Measurements from ENCODE around the gene CASKIN2.

- TF ChIP-seq MAX (IDR thresholded peaks at IDR 0.05) (no peak), CEBPB (IDR thresholded peaks at IDR 0.05) (no peak), USF1 (IDR thresholded peaks at IDR 0.05) (no peak), REST (IDR thresholded peaks at IDR 0.05; ENCODE audit: low read depth) (no peak), CREB1 (IDR thresholded peaks at IDR 0.05; ENCODE audit: low read depth) (no peak), TCF12 (IDR thresholded peaks at IDR 0.05; ENCODE audit: low read depth) (no peak), EP300 (IDR thresholded peaks at IDR 0.05; ENCODE audit: borderline replicate concordance) (no peak), YY1 (IDR thresholded peaks at IDR 0.05; ENCODE audit: low read depth) (peak; percentile 38; the same call in 1 of the 2 replicates), ZBTB7A (IDR thresholded peaks at IDR 0.05; ENCODE audit: low read depth) (no peak), EGR1 (IDR thresholded peaks at IDR 0.05) (no peak), TEAD4 (IDR thresholded peaks at IDR 0.05) (no peak), TAF1 (IDR thresholded peaks at IDR 0.05; ENCODE audit: low read depth) (no peak)
Measured at GRCh38 chr17:75550139-75550465, 34.8 kb upstream of the CASKIN2 start.

All from Ishikawa (cell line).